Left lung (tissue), 10 donors: ENCODE data around the gene VPS37B. TPM values are rescaled to one million over a fixed set of nuclear protein-coding genes. Genes with fewer than 3 reads are reported as not detected.

Experiments used
- ATAC-seq: fragments of 200-7000 bp; cut with Tn5 transposase; one replicate; pipeline ENCODE4 v1.9.1; 2020; ENCODE audit warnings: moderate library complexity
- DNase-seq, 4 donors: peaks; one replicate each; pipeline ENCODE4 v3.0.0-alpha.2; 2013 to 2020
- H3K27ac ChIP-seq, 2 donors: fragments of 200-600 bp; sonication (generic) in 1 of 2; one replicate each; pipeline versions ENCODE4 v1.5.0 to v1.8.0; 2020 to 2021
- H3K27me3 ChIP-seq, 2 donors: fragments of 200-600 bp; sonication (generic) in 1 of 2; one replicate each; pipeline versions ENCODE4 v1.5.0 to v1.8.0; 2020 to 2021
- H3K36me3 ChIP-seq, 2 donors: fragments of 200-600 bp; sonication (generic) in 1 of 2; one replicate each; pipeline versions ENCODE4 v1.5.0 to v1.8.0; 2020 to 2021
- H3K4me1 ChIP-seq, 2 donors: fragments of 200-600 bp; one replicate each; pipeline ENCODE4 v1.8.0; 2021
- H3K4me3 ChIP-seq, 2 donors: fragments of 200-600 bp; sonication (generic) in 1 of 2; one replicate each; pipeline versions ENCODE4 v1.5.0 to v1.8.0; 2020 to 2021; ENCODE audit warnings: mild to moderate bottlenecking in 1 of 2
- H3K9me3 ChIP-seq, 2 donors: fragments of 200-600 bp; sonication (generic) in 1 of 2; one replicate each; pipeline versions ENCODE4 v1.5.0 to v1.8.0; 2020 to 2021
- CTCF ChIP-seq, 2 donors: fragments of 200-600 bp; sonication (generic) in 1 of 2; IDR thresholded peaks; one replicate each; pipeline versions ENCODE4 v1.5.0 to v1.8.0; 2021; ENCODE audit warnings: antibody characterized with exemption in 2 of 2
- intact Hi-C, 2 donors: fragments of 100-400 bp; cut with DNase I; formaldehyde crosslinking; loops; one replicate each; pipeline versions ENCODE4 v1.11.2 to v1.14.2; 2022
- polyA plus RNA-seq, 6 donors: library from polyadenylated mRNA; unstranded; fragments of 120-200 nt; gene quantifications; one replicate each; pipeline ENCODE4 v1.2.1, GENCODE V29; 2013; ENCODE audit not compliant: insufficient read length in 6 of 6
- total RNA-seq, 2 donors: library from RNA; stranded (reverse); fragmentation: NEBNext Ultra II Directional; extraction: Animal tissue kit (Norgen Biotek cat#: 25700); gene quantifications; one replicate each; pipeline ENCODE4 v1.2.1, GENCODE V29; 2021
- donor health status: DM: no; HTN: yes; CAD: no.
- donor health status: DM: no; HTN: no; CAD: no.

Gene VPS37B
- total and polyA plus RNA-seq, 8 donors = 23.2 to 35.8 (median 29.7) TPM

GRCh38 chr12:122865268-122866231 lies 30.4 kb downstream of the VPS37B start:
- H3K36me3 ChIP-seq = peaks cover 0 to 76% of the 10 kb centered on the region in 2 donors
- peak; percentile 3 for ATAC-seq

GRCh38 chr12:122864894-122865253 lies 31.1 kb downstream of the VPS37B start:
- DNase-seq (no peak), ATAC-seq (no peak)
- no peaks in the 10 kb centered on the region for H3K27me3 ChIP-seq
- peaks cover 0 to 71% of the 10 kb centered on the region in 2 donors for H3K36me3 ChIP-seq
- H3K27ac ChIP-seq = no peak overlapping the region
- no peak for TF ChIP-seq CTCF (IDR thresholded peaks at IDR 0.05)
- intact Hi-C loops = no loop called here
- H3K4me3 ChIP-seq = no peak overlapping the region
- H3K9me3 ChIP-seq = no peaks in the 10 kb centered on the region
- peaks cover 0 to 47% of the 10 kb centered on the region in 2 donors for H3K4me1 ChIP-seq

More at GRCh38 chr12:122865268-122866231, 30.4 kb downstream of the VPS37B start:
- peaks cover 5 to 46% of the 10 kb centered on the region in 2 donors for H3K4me1 ChIP-seq
- TF ChIP-seq CTCF (IDR thresholded peaks at IDR 0.05) = no peak
- intact Hi-C loops = no loop called here
- no peak overlapping the region for H3K27ac ChIP-seq
- no peak overlapping the region for H3K4me3 ChIP-seq
- peak in 1 of 4 donors; percentile 40 for DNase-seq
- H3K9me3 ChIP-seq = no peaks in the 10 kb centered on the region
- no peaks in the 10 kb centered on the region for H3K27me3 ChIP-seq

GRCh38 chr12:122862872-122863701 lies 32.8 kb downstream of the VPS37B start:
- Histone ChIP-seq H3K4me3 (no peak overlapping the region), H3K27ac (peak overlapping the region; percentile 4 to 33), H3K36me3 (peaks cover 0 to 63% of the 10 kb centered on the region in 2 donors), H3K27me3 (no peaks in the 10 kb centered on the region), H3K9me3 (no peaks in the 10 kb centered on the region), H3K4me1 (peaks cover 0 to 39% of the 10 kb centered on the region in 2 donors)
- TF ChIP-seq CTCF (IDR thresholded peaks at IDR 0.05) = no peak
- DNase-seq (peak in 2 of 4 donors; percentile 76 to 84), ATAC-seq (peak; percentile 74)
- intact Hi-C loops = no loop called here

GRCh38 chr12:122862110-122862634 lies 33.8 kb downstream of the VPS37B start:
- intact Hi-C loops = no loop called here
- H3K36me3 ChIP-seq = peaks cover 0 to 60% of the 10 kb centered on the region in 2 donors
- no peak for ATAC-seq
- peaks cover 0 to 36% of the 10 kb centered on the region in 2 donors for H3K4me1 ChIP-seq
- peak overlapping the region in 1 of 2 donors; percentile 28 for H3K27ac ChIP-seq
- H3K27me3 ChIP-seq = no peaks in the 10 kb centered on the region
- DNase-seq = peak in 1 of 4 donors; percentile 20
- no peak overlapping the region for H3K4me3 ChIP-seq
- no peak for TF ChIP-seq CTCF (IDR thresholded peaks at IDR 0.05)
- H3K9me3 ChIP-seq = no peaks in the 10 kb centered on the region
